G401 (cell line): ENCODE measurements around the gene CHRNA3. TPM values are rescaled to one million over a fixed set of nuclear protein-coding genes. Genes with fewer than 3 reads are reported as not detected.

Experiments used
- DNase-seq: peaks from one replicate; pipeline ENCODE4 v3.0.0-alpha.2; 2015; ENCODE audit warnings: low spot score
- in situ Hi-C: cut with HindIII; loops from 2 replicates; pipeline ENCODE4 v1.10.0; 2016; ENCODE audit warnings: low sequenced_read_pairs, mixed read lengths
- total RNA-seq: library from RNA; depleted of rRNA; stranded (reverse); fragments of >200 nt; shearing (Covaris generic); gene quantifications from 2 replicates; pipeline ENCODE4 v1.2.3, GENCODE V29; 2014; rRNA removed

CHRNA3 gene
- 0.24 and 0.37 TPM in 2 replicates for total RNA-seq

- no peak for DNase-seq
- in situ Hi-C loops: no loop called here
These were observed at the start of gene CHRNA3 for GRCh38 chr15:78620527-78621421. CHRNA3 (minus strand) TSS chr15:78620996; CDS start chr15:78620794, 202 bp downstream.

GRCh38 chr15:78668987-78669386, 48.2 kb upstream of the CHRNA3 start:
- in situ Hi-C loops: no loop called here
- no peak for DNase-seq

- DNase-seq: no peak
- in situ Hi-C loops: no loop called here
These were observed 46.9 kb upstream of the CHRNA3 start for GRCh38 chr15:78667578-78668236.

- DNase-seq: no peak
- in situ Hi-C loops: no loop called here
These were observed 45.2 kb upstream of the CHRNA3 start for GRCh38 chr15:78666010-78666409.

- DNase-seq: no peak
- in situ Hi-C loops: no loop called here
These were observed 42.9 kb upstream of the CHRNA3 start for GRCh38 chr15:78663703-78664102.

- DNase-seq: no peak
- in situ Hi-C loops: no loop called here
These were observed 41.2 kb upstream of the CHRNA3 start for GRCh38 chr15:78662028-78662427.

- no peak for DNase-seq
- in situ Hi-C loops: no loop called here
These were observed 40.2 kb upstream of the CHRNA3 start for GRCh38 chr15:78661001-78661400.

GRCh38 chr15:78660584-78660983, 39.8 kb upstream of the CHRNA3 start:
- no peak for DNase-seq
- in situ Hi-C loops: no loop called here

GRCh38 chr15:78658823-78659222, 38.0 kb upstream of the CHRNA3 start:
- DNase-seq: no peak
- in situ Hi-C loops: no loop called here

GRCh38 chr15:78654272-78654671, 33.5 kb upstream of the CHRNA3 start:
- in situ Hi-C loops: no loop called here
- DNase-seq: no peak

GRCh38 chr15:78651930-78652615, 31.3 kb upstream of the CHRNA3 start:
- in situ Hi-C loops: no loop called here
- no peak for DNase-seq

GRCh38 chr15:78651007-78651406, 30.2 kb upstream of the CHRNA3 start:
- no peak for DNase-seq
- in situ Hi-C loops: no loop called here

- no peak for DNase-seq
- in situ Hi-C loops: no loop called here
These were observed 29.2 kb upstream of the CHRNA3 start for GRCh38 chr15:78650022-78650421.

- DNase-seq: no peak
- in situ Hi-C loops: no loop called here
These were observed 24.2 kb upstream of the CHRNA3 start for GRCh38 chr15:78645009-78645408.

GRCh38 chr15:78642331-78642730, 21.5 kb upstream of the CHRNA3 start:
- in situ Hi-C loops: no loop called here
- DNase-seq: no peak

GRCh38 chr15:78641749-78642275, 21.0 kb upstream of the CHRNA3 start:
- no peak for DNase-seq
- in situ Hi-C loops: no loop called here

- in situ Hi-C loops: no loop called here
- no peak for DNase-seq
These were observed 20.4 kb upstream of the CHRNA3 start, which contains the start of gene CHRNB4 for GRCh38 chr15:78641102-78641748. CHRNB4 (minus strand) TSS chr15:78641210; CDS start chr15:78641133, 77 bp downstream.

GRCh38 chr15:78640527-78641101, 19.8 kb upstream of the CHRNA3 start:
- in situ Hi-C loops: no loop called here
- DNase-seq: no peak
